Sigmoid colon (tissue), 7 donors: ENCODE measurements around the gene PTRHD1. TPM values are rescaled to one million over a fixed set of nuclear protein-coding genes. Genes with fewer than 3 reads are reported as not detected.

ENCODE experiments used
- DNase-seq: peaks from one replicate; pipeline ENCODE4 v3.0.0-alpha.2; 2019
- H3K27ac ChIP-seq, 4 donors: fragments of 200-600 bp; sonication (generic); one replicate each; pipeline ENCODE4 v1.5.1; 2016 to 2019; ENCODE audit warnings: mild to moderate bottlenecking in 1 of 4
- H3K27me3 ChIP-seq, 3 donors: fragments of 200-600 bp; sonication (generic); one replicate each; pipeline ENCODE4 v1.5.1; 2019; ENCODE audit warnings: mild to moderate bottlenecking in 1 of 3
- H3K36me3 ChIP-seq, 4 donors: fragments of 200-600 bp; sonication (generic); one replicate each; pipeline ENCODE4 v1.5.1; 2016 to 2019
- H3K4me1 ChIP-seq, 4 donors: fragments of 200-600 bp; sonication (generic); one replicate each; pipeline ENCODE4 v1.5.1; 2017 to 2019
- H3K4me3 ChIP-seq, 4 donors: fragments of 200-600 bp; sonication (generic); one replicate each; pipeline ENCODE4 v1.5.1; 2017 to 2019; ENCODE audit warnings: mild to moderate bottlenecking in 2 of 4, moderate library complexity in 1 of 4
- H3K9me3 ChIP-seq, 4 donors: fragments of 200-600 bp in 3 of 4; sonication (generic) in 3 of 4; one replicate each; pipeline versions ENCODE4 v1.5.1 to v1.6.1; 2013 to 2019
- CTCF ChIP-seq, 4 experiments: fragments of 450-650 bp in 3 of 4; fragments of 200-600 bp in 1 of 4; IDR thresholded peaks; one replicate each; pipeline ENCODE4 v1.5.1; 2016 to 2019; ENCODE audit warnings: antibody characterized with exemption in 4 of 4, mild to moderate bottlenecking in 3 of 4, moderate library complexity in 2 of 4
- EP300 ChIP-seq, 4 donors: sonication (generic); formaldehyde crosslinking; IDR thresholded peaks; one replicate each; pipeline ENCODE4 v1.6.1; 2017; ENCODE audit warnings: antibody characterized with exemption in 4 of 4
- POLR2A ChIP-seq, 2 donors: fragments of 450-650 bp; IDR thresholded peaks; one replicate each; pipeline ENCODE4 v1.6.1; 2016; ENCODE audit warnings: antibody characterized with exemption in 2 of 2, mild to moderate bottlenecking in 2 of 2, moderate library complexity in 2 of 2
- POLR2AphosphoS5 ChIP-seq, 4 donors: sonication (generic); formaldehyde crosslinking; IDR thresholded peaks; one replicate each; pipeline ENCODE4 v1.6.1; 2017; ENCODE audit warnings: antibody characterized with exemption in 4 of 4
- WGBS, 2 donors: extraction: QIAGEN DNeasy Blood & Tissue Kit; methylation state at CpG; one replicate each; pipeline ENCODE4 v1.1.7; 2013; 5-methylcytosine and 5-hydroxymethylcytosine counted together
- intact Hi-C: fragments of 100-400 bp; cut with DNase I; formaldehyde crosslinking; loops from one replicate; pipeline ENCODE4 v1.15.1; 2023
- polyA plus RNA-seq, 3 donors: library from polyadenylated mRNA; stranded (reverse); fragments of 200-250 nt; gene quantifications; one replicate each; pipeline ENCODE4 v1.2.3, GENCODE V29; 2013
- total RNA-seq, 4 donors: library from RNA; depleted of rRNA; stranded (reverse); fragments of >200 nt; gene quantifications; one replicate each; pipeline ENCODE4 v1.1.0, GENCODE V29; 2016
- donor health status: healthy with polysubstance abuse.
- donor health status: Bipolar disorder and iron deficiency.
- donor health status: healthy.

PTRHD1 gene
- total and polyA plus RNA-seq, 7 donors: 10.5 to 56.4 (median 35.5) TPM

GRCh38 chr2:24756789-24757188 lies 36.4 kb downstream of the PTRHD1 start:
- TF ChIP-seq EP300 (IDR thresholded peaks at IDR 0.05): no peak
- TF ChIP-seq CTCF (IDR thresholded peaks at IDR 0.05): no peak
- TF ChIP-seq POLR2AphosphoS5 (IDR thresholded peaks at IDR 0.05): no peak
- TF ChIP-seq POLR2A (IDR thresholded peaks at IDR 0.05): no peak
- Histone ChIP-seq H3K27ac (no peak overlapping the region), H3K9me3 (no peaks in the 10 kb centered on the region), H3K36me3 (peaks cover 17 to 90% (median 43%) of the 10 kb centered on the region in 4 donors), H3K4me3 (no peak overlapping the region), H3K27me3 (no peaks in the 10 kb centered on the region), H3K4me1 (no peaks in the 10 kb centered on the region)
- intact Hi-C loops: no loop called here
- DNase-seq: no peak
- WGBS, 2 donors: 96 to 97% methylated on average over 1 of the region's 1 CpG

GRCh38 chr2:24754985-24755705 lies 38.0 kb downstream of the PTRHD1 start:
- Histone ChIP-seq H3K4me3 (no peak overlapping the region), H3K27ac (no peak overlapping the region), H3K36me3 (peaks cover 17 to 79% (median 43%) of the 10 kb centered on the region in 4 donors), H3K9me3 (no peaks in the 10 kb centered on the region), H3K4me1 (no peaks in the 10 kb centered on the region), H3K27me3 (no peaks in the 10 kb centered on the region)
- intact Hi-C loops: no loop called here
- no peak for DNase-seq
- no peak for TF ChIP-seq POLR2AphosphoS5 (IDR thresholded peaks at IDR 0.05)
- no peak for TF ChIP-seq POLR2A (IDR thresholded peaks at IDR 0.05)
- no peak for TF ChIP-seq CTCF (IDR thresholded peaks at IDR 0.05)
- TF ChIP-seq EP300 (IDR thresholded peaks at IDR 0.05): no peak
- WGBS, 2 donors: 87 to 90% methylated on average over 3 of the region's 3 CpGs

- H3K36me3 ChIP-seq: peaks cover 8 to 41% (median 18%) of the 10 kb centered on the region in 4 donors
- 78 to 95% methylated on average over 7 of the region's 7 CpGs for WGBS, 2 donors
- TF ChIP-seq EP300 (IDR thresholded peaks at IDR 0.05) (no peak), POLR2A (IDR thresholded peaks at IDR 0.05) (no peak), POLR2AphosphoS5 (IDR thresholded peaks at IDR 0.05) (peak in 2 of 4 donors; percentile 47 to 78), CTCF (IDR thresholded peaks at IDR 0.05) (no peak)
- peaks cover 0 to 10% (median 0%) of the 10 kb centered on the region in 4 donors for H3K4me1 ChIP-seq
- no peaks in the 10 kb centered on the region for H3K27me3 ChIP-seq
- intact Hi-C loops: no loop called here
- no peak overlapping the region for H3K4me3 ChIP-seq
- DNase-seq: no peak
- no peak overlapping the region for H3K27ac ChIP-seq
- no peaks in the 10 kb centered on the region for H3K9me3 ChIP-seq
Measured at GRCh38 chr2:24749069-24749691, 44.0 kb downstream of the PTRHD1 start.

GRCh38 chr2:24747299-24747698 lies 45.9 kb downstream of the PTRHD1 start:
- WGBS, 2 donors: 95 to 98% methylated on average over 3 of the region's 3 CpGs
- TF ChIP-seq POLR2AphosphoS5 (IDR thresholded peaks at IDR 0.05) (no peak), EP300 (IDR thresholded peaks at IDR 0.05) (no peak), CTCF (IDR thresholded peaks at IDR 0.05) (no peak), POLR2A (IDR thresholded peaks at IDR 0.05) (no peak)
- intact Hi-C loops: no loop called here

More at GRCh38 chr2:24747299-24747698, 45.9 kb downstream of the PTRHD1 start:
- Histone ChIP-seq H3K36me3 (peaks cover 4 to 37% (median 8%) of the 10 kb centered on the region in 4 donors), H3K27me3 (no peaks in the 10 kb centered on the region), H3K4me1 (peaks cover 0 to 10% (median 0%) of the 10 kb centered on the region in 4 donors), H3K27ac (no peak overlapping the region), H3K9me3 (no peaks in the 10 kb centered on the region), H3K4me3 (no peak overlapping the region)
- no peak for DNase-seq
